GM19455 (cell line): ENCODE measurements around the gene VEPH1.

ENCODE experiments used
- ATAC-seq: cut with Tn5 transposase; IDR thresholded peaks from one replicate; pipeline ENCODE4 v1.9.1; 2021; ENCODE audit not compliant: unreplicated experiment

The VEPH1 gene

GRCh38 chr3:157502916-157503595, at the start of gene VEPH1:
TSS of gene VEPH1 (minus strand) at chr3:157503416. CDS start at chr3:157495349, 8,067 bp downstream.
- no peak for ATAC-seq

GRCh38 chr3:157551961-157552360, 48.7 kb upstream of the VEPH1 start:
- no peak for ATAC-seq

GRCh38 chr3:157549498-157549897, 46.3 kb upstream of the VEPH1 start:
- ATAC-seq: no peak

- ATAC-seq: no peak
Measured at GRCh38 chr3:157544501-157545130, 41.4 kb upstream of the VEPH1 start.

GRCh38 chr3:157543501-157544035, 40.4 kb upstream of the VEPH1 start:
- no peak for ATAC-seq

- no peak for ATAC-seq
Measured at GRCh38 chr3:157542711-157543500, 39.7 kb upstream of the VEPH1 start.

GRCh38 chr3:157541506-157542236, 38.5 kb upstream of the VEPH1 start:
- ATAC-seq: no peak

GRCh38 chr3:157540656-157541055, 37.4 kb upstream of the VEPH1 start:
- ATAC-seq: no peak

GRCh38 chr3:157535667-157536066, 32.5 kb upstream of the VEPH1 start:
- no peak for ATAC-seq

GRCh38 chr3:157534725-157535161, 31.5 kb upstream of the VEPH1 start:
- ATAC-seq: no peak

- ATAC-seq: no peak
Measured at GRCh38 chr3:157533298-157534070, 30.3 kb upstream of the VEPH1 start.

- ATAC-seq: peak; percentile 95
Measured at GRCh38 chr3:157532529-157533297, 29.5 kb upstream of the VEPH1 start.

- ATAC-seq: no peak
Measured at GRCh38 chr3:157531771-157532170, 28.6 kb upstream of the VEPH1 start.

GRCh38 chr3:157531301-157531660, 28.1 kb upstream of the VEPH1 start:
- ATAC-seq: no peak

GRCh38 chr3:157530637-157531300, 27.6 kb upstream of the VEPH1 start:
- no peak for ATAC-seq

GRCh38 chr3:157529751-157530150, 26.5 kb upstream of the VEPH1 start:
- ATAC-seq: no peak

GRCh38 chr3:157529085-157529484, 25.9 kb upstream of the VEPH1 start:
- no peak for ATAC-seq

GRCh38 chr3:157527131-157527881, 24.1 kb upstream of the VEPH1 start:
- no peak for ATAC-seq
